ENCODE results near the gene TPD52L2.

DNA sequence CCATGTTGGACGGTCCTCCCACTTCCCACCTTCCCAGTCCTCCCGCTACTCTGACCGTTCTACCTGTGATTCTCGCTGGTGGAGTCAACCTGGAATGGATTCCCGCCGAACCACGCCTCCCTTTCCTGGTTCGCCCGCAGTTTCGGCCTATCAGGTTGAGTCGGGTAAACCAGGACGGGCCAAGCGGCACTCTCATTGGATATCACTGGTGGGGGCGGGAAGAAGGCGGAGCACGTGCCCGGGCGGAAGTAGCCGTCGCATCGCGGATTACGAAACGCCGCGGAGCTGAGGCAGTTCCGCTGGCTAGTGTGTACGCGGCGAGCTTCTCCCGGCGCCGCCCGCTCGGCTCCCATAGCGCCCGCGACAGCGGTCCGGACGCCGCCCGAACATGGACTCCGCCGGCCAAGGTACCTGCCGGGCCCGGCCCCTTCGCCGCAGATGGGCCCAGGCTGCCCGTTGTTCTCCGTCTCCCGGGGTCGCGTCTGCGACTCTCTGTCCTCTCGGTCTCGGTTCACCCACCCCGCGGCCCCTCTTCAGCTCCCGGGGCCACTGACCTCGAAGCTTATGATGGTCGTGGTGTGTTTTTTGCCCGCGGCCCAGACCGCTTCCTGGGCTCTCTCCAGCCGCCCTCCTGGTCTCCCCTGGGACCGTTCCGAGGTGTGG is at the start of gene TPD52L2:
- TF ChIP-seq POLR2A (IDR thresholded peaks at IDR 0.05; ENCODE audit: extremely low read depth, insufficient read length) (peak; percentile 86), MYC (IDR thresholded peaks at IDR 0.05; ENCODE audit: low read depth, low read length) (peak; percentile 99), MAX (IDR thresholded peaks at IDR 0.05; ENCODE audit: low read depth, low read length) (peak; percentile 100)
- TF ChIP-seq, protein P1, sequence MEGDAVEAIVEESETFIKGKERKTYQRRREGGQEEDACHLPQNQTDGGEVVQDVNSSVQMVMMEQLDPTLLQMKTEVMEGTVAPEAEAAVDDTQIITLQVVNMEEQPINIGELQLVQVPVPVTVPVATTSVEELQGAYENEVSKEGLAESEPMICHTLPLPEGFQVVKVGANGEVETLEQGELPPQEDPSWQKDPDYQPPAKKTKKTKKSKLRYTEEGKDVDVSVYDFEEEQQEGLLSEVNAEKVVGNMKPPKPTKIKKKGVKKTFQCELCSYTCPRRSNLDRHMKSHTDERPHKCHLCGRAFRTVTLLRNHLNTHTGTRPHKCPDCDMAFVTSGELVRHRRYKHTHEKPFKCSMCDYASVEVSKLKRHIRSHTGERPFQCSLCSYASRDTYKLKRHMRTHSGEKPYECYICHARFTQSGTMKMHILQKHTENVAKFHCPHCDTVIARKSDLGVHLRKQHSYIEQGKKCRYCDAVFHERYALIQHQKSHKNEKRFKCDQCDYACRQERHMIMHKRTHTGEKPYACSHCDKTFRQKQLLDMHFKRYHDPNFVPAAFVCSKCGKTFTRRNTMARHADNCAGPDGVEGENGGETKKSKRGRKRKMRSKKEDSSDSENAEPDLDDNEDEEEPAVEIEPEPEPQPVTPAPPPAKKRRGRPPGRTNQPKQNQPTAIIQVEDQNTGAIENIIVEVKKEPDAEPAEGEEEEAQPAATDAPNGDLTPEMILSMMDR (IDR thresholded peaks at IDR 0.05; ENCODE audit: low read depth, low read length), result no peak
